Natural killer cell (primary cell): ENCODE measurements around the gene CNNM3. TPM values are rescaled to one million over a fixed set of nuclear protein-coding genes. Genes with fewer than 3 reads are reported as not detected.
A peak's percentile ranks its signal among the peaks of the same experiment; 100 is the strongest.

ENCODE experiments used
- ATAC-seq, 3 donors: fragments of 150-1000 bp in 2 of 3; fragments of 200-7000 bp in 1 of 3; cut with Tn5 transposase; 1 replicate in 1 of 3; 2 replicates in 2 of 3; pipeline ENCODE4 v1.10.0; 2021; ENCODE audit warnings: mild to moderate bottlenecking in 2 of 3, moderate library complexity in 2 of 3
- DNase-seq, 2 donors: peaks; one replicate each; pipeline versions ENCODE4 v3.0.0 to v3.0.0-alpha.2; 2013 to 2021; ENCODE audit warnings: mixed read lengths in 1 of 2
- H3K27ac ChIP-seq: one replicate; pipeline ENCODE4 v1.5.1; 2013; ENCODE audit warnings: mild to moderate bottlenecking, low read length
- H3K27me3 ChIP-seq: one replicate; pipeline ENCODE4 v1.6.1; 2013; ENCODE audit warnings: low read length; ENCODE audit not compliant: control insufficient read depth, insufficient read depth
- H3K36me3 ChIP-seq: one replicate; pipeline ENCODE4 v1.6.1; 2013; ENCODE audit warnings: low read length; ENCODE audit not compliant: control insufficient read depth, insufficient read depth
- H3K4me1 ChIP-seq: one replicate; pipeline ENCODE4 v1.6.1; 2013; ENCODE audit warnings: low read length; ENCODE audit not compliant: control insufficient read depth, insufficient read depth
- H3K4me3 ChIP-seq: one replicate; pipeline ENCODE4 v1.5.1; 2013; ENCODE audit warnings: low read length
- H3K9me3 ChIP-seq: one replicate; pipeline ENCODE4 v1.6.1; 2013; ENCODE audit warnings: low read length; ENCODE audit not compliant: control insufficient read depth, insufficient read depth
- H3K27ac Mint-ChIP-seq, 2 donors: one replicate each; pipeline ENCODE4 v1.8.0; 2022; ENCODE audit warnings: mild to moderate bottlenecking in 2 of 2, mixed read lengths in 2 of 2, moderate library complexity in 1 of 2
- H3K27me3 Mint-ChIP-seq, 2 donors: one replicate each; pipeline ENCODE4 v1.8.0; 2022; ENCODE audit warnings: low read depth in 2 of 2, mixed read lengths in 2 of 2
- H3K36me3 Mint-ChIP-seq: one replicate; pipeline ENCODE4 v1.8.0; 2022; ENCODE audit warnings: mixed read lengths
- H3K4me1 Mint-ChIP-seq, 2 donors: one replicate each; pipeline ENCODE4 v1.8.0; 2022; ENCODE audit warnings: mixed read lengths in 2 of 2
- H3K4me3 Mint-ChIP-seq: one replicate; pipeline ENCODE4 v1.8.0; 2022; ENCODE audit warnings: mild to moderate bottlenecking, moderate library complexity, mixed read lengths
- H3K9me3 Mint-ChIP-seq, 2 donors: one replicate each; pipeline ENCODE4 v1.8.0; 2022; ENCODE audit warnings: mixed read lengths in 2 of 2
- CTCF ChIP-seq: fragments of 200-600 bp; IDR thresholded peaks from one replicate; pipeline ENCODE4 v1.8.0; 2022; ENCODE audit warnings: antibody characterized with exemption
- WGBS: methylation state at CpG from one replicate; pipeline ENCODE4 v1.1.7; 2013; ENCODE audit warnings: missing lambda C conversion rate; ENCODE audit not compliant: insufficient coverage; 5-methylcytosine and 5-hydroxymethylcytosine counted together
- intact Hi-C: fragments of 100-400 bp; cut with micrococcal nuclease; formaldehyde crosslinking; loops from one replicate; pipeline ENCODE4 v1.14.2; 2022
- total RNA-seq, 4 donors: library from RNA; stranded (reverse); fragments of 120-200 nt in 1 of 4; gene quantifications; one replicate each; pipeline versions ENCODE4 v1.2.3 to v1.2.4, GENCODE V29; 2013 to 2022

CNNM3 gene
- total RNA-seq, 3 donors from 2014 or later (not counting 1 experiment from before 2014, with no cell fraction given), result 33.8 to 55.2 (median 45.6) TPM

- Mint-ChIP-seq H3K9me3 (no peaks in the 10 kb centered on the region), H3K27ac (peak overlapping the region in 1 of 2 donors; percentile 24), H3K27me3 (no peaks in the 10 kb centered on the region), H3K4me1 (peaks cover 42 to 51% of the 10 kb centered on the region in 2 donors), H3K36me3 (no peaks in the 10 kb centered on the region), H3K4me3 (no peak overlapping the region)
- Histone ChIP-seq H3K36me3 (peaks cover 39% of the 10 kb centered on the region), H3K9me3 (no peaks in the 10 kb centered on the region), H3K4me3 (no peak overlapping the region), H3K27ac (no peak overlapping the region), H3K4me1 (peaks cover 32% of the 10 kb centered on the region), H3K27me3 (no peaks in the 10 kb centered on the region)
- no peak for TF ChIP-seq CTCF
- intact Hi-C loops, result no loop called here
- WGBS, result 95% methylated on average over 4 of the region's 4 CpGs
- DNase-seq (no peak), ATAC-seq (no peak)
Observed at GRCh38 chr2:96822786-96823185, 6.7 kb downstream of the CNNM3 start.

GRCh38 chr2:96823198-96823597, 7.1 kb downstream of the CNNM3 start:
- no peaks in the 10 kb centered on the region for H3K27me3 ChIP-seq
- peaks cover 38 to 49% of the 10 kb centered on the region in 2 donors for H3K4me1 Mint-ChIP-seq
- H3K4me3 Mint-ChIP-seq, result no peak overlapping the region
- ATAC-seq (no peak), DNase-seq (no peak)
- H3K9me3 Mint-ChIP-seq, result no peaks in the 10 kb centered on the region
- H3K27ac ChIP-seq, result no peak overlapping the region
- peaks cover 28% of the 10 kb centered on the region for H3K4me1 ChIP-seq
- no peak overlapping the region for H3K27ac Mint-ChIP-seq
- H3K27me3 Mint-ChIP-seq, result no peaks in the 10 kb centered on the region
- no peak for TF ChIP-seq CTCF
- peaks cover under 1% of the 10 kb centered on the region for H3K36me3 Mint-ChIP-seq
- peaks cover 43% of the 10 kb centered on the region for H3K36me3 ChIP-seq
- intact Hi-C loops, result no loop called here
- no peak overlapping the region for H3K4me3 ChIP-seq
- WGBS, result 95% methylated on average over 11 of the region's 11 CpGs
- H3K9me3 ChIP-seq, result no peaks in the 10 kb centered on the region

GRCh38 chr2:96824079-96824870, 8.2 kb downstream of the CNNM3 start:
- Histone ChIP-seq H3K4me3 (no peak overlapping the region), H3K27ac (no peak overlapping the region), H3K4me1 (peaks cover 18% of the 10 kb centered on the region), H3K36me3 (peaks cover 51% of the 10 kb centered on the region), H3K27me3 (no peaks in the 10 kb centered on the region), H3K9me3 (no peaks in the 10 kb centered on the region)
- H3K4me3 Mint-ChIP-seq, result no peak overlapping the region
- no peak for TF ChIP-seq CTCF
- H3K36me3 Mint-ChIP-seq, result peaks cover 8% of the 10 kb centered on the region
- H3K27me3 Mint-ChIP-seq, result no peaks in the 10 kb centered on the region
- 89% methylated on average over 6 of the region's 6 CpGs for WGBS
- H3K9me3 Mint-ChIP-seq, result no peaks in the 10 kb centered on the region
- ATAC-seq, result no peak
- intact Hi-C loops, result no loop called here
- H3K4me1 Mint-ChIP-seq, result peaks cover 27 to 46% of the 10 kb centered on the region in 2 donors
- DNase-seq, result no peak
- H3K27ac Mint-ChIP-seq, result peak overlapping the region in 1 of 2 donors; percentile 9
